ENCODE results near the gene RAPGEF5. TPM values are rescaled to one million over a fixed set of nuclear protein-coding genes. Genes with fewer than 3 reads are reported as not detected.

RAPGEF5 gene
- total RNA-seq, 4 donors from 2014 or later = 21.2 to 27.0 (median 24.1) TPM

DNA sequence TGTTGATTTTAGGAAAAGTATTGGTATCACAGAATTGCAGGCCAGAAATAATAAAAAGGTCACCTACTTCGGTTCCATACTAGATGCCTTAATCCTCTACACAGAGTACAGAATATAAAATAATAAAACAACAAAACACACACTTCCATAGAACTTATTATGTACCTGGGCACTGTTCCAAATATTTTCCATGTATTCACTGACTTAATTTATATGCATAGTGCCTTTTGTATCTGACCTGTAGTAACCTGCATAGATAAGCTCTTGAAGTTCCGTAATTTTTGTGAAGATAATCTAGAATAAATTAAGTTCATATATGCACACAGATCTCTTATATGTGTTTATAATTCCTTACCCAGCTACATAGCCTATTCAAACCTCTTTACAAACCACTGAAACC, 78.3 kb downstream of the RAPGEF5 start:
- no peak overlapping the region for H3K4me3 ChIP-seq
- H3K27ac ChIP-seq (replicated peaks in 1 of 4) = no peak overlapping the region
- no peak for TF ChIP-seq CTCF (IDR thresholded peaks at IDR 0.05)
- no peak for TF ChIP-seq POLR2A (IDR thresholded peaks at IDR 0.05; ENCODE audit: low read depth)
- no peak for TF ChIP-seq EP300 (IDR thresholded peaks at IDR 0.05)
- no peak for TF ChIP-seq POLR2AphosphoS5 (IDR thresholded peaks at IDR 0.05)
- 95% methylated on average over 2 of the region's 2 CpGs for WGBS
- intact Hi-C loops (cut with DNase I) = no loop called here
- no peaks in the 10 kb centered on the region for H3K27me3 ChIP-seq
- H3K9me3 ChIP-seq = no peaks in the 10 kb centered on the region
- no peaks in the 10 kb centered on the region for H3K4me1 ChIP-seq
- DNase-seq (ENCODE audit: extremely low spot score) = no peak
- no peaks in the 10 kb centered on the region for H3K36me3 ChIP-seq

DNA sequence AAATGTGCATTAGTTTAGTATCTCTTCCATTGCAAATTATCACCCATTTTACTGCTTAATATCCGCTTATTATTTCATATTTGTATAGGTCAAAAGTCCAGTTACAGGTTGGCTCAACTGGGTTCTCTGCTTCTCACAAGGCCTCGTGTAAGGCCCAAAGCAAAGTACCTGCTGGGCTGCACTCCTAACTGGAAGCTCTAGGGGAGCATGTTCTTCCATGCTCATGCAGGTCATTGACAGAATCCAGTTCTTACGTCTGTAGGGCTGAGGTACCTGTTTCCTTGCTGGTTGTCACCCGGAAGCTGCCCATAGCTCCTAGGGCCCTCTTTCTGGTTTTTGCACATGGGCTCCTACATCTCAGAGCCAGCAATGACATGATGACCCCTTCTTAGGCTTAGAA, 79.6 kb downstream of the RAPGEF5 start:
- no peaks in the 10 kb centered on the region for H3K4me1 ChIP-seq
- intact Hi-C loops (cut with DNase I) = no loop called here
- WGBS = 97% methylated on average over 4 of the region's 4 CpGs
- no peaks in the 10 kb centered on the region for H3K27me3 ChIP-seq
- no peak for TF ChIP-seq POLR2A (IDR thresholded peaks at IDR 0.05; ENCODE audit: low read depth)
- TF ChIP-seq POLR2AphosphoS5 (IDR thresholded peaks at IDR 0.05) = no peak
- TF ChIP-seq EP300 (IDR thresholded peaks at IDR 0.05) = no peak
- TF ChIP-seq CTCF (IDR thresholded peaks at IDR 0.05) = no peak
- H3K27ac ChIP-seq (replicated peaks in 1 of 4) = no peak overlapping the region
- no peak for DNase-seq (ENCODE audit: extremely low spot score)
- H3K36me3 ChIP-seq = no peaks in the 10 kb centered on the region
- H3K9me3 ChIP-seq = no peaks in the 10 kb centered on the region
- no peak overlapping the region for H3K4me3 ChIP-seq

DNA sequence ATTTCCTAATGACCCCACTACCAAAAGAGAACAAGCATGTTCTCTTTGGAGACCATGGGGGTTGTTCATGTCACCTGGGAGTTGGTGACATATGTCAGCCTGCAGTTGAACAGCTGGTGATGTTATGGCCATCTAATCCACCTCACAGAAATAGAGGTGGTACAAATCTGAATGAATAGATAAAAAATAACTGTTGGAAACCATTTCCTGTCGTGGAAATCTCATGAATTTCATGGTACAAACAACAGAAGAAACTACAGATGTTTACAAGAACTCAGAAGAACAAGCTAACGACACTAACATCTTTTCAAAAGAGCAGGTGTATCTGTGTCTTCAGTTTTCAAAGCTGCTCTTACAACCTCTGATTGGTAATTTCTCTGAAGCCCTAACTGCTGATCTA, 81.3 kb downstream of the RAPGEF5 start:
- WGBS = 77% methylated on average over 2 of the region's 2 CpGs
- intact Hi-C loops (cut with DNase I) = no loop called here

GRCh38 chr7:22271311-22271710, 85.6 kb downstream of the RAPGEF5 start:
- intact Hi-C loops (cut with DNase I) = no loop called here
- no peak for DNase-seq (ENCODE audit: extremely low spot score)
- 78% methylated on average over 4 of the region's 4 CpGs for WGBS

More for the DNA sequence above, 81.3 kb downstream of the RAPGEF5 start:
- no peaks in the 10 kb centered on the region for H3K9me3 ChIP-seq
- H3K36me3 ChIP-seq = no peaks in the 10 kb centered on the region
- H3K4me3 ChIP-seq = no peak overlapping the region
- no peak for DNase-seq (ENCODE audit: extremely low spot score)
- no peak overlapping the region for H3K27ac ChIP-seq (replicated peaks in 1 of 4)
- no peaks in the 10 kb centered on the region for H3K4me1 ChIP-seq
- no peak for TF ChIP-seq EP300 (IDR thresholded peaks at IDR 0.05)
- TF ChIP-seq CTCF (IDR thresholded peaks at IDR 0.05) = no peak
- TF ChIP-seq POLR2A (IDR thresholded peaks at IDR 0.05; ENCODE audit: low read depth) = no peak
- no peak for TF ChIP-seq POLR2AphosphoS5 (IDR thresholded peaks at IDR 0.05)
- no peaks in the 10 kb centered on the region for H3K27me3 ChIP-seq

More at GRCh38 chr7:22271311-22271710, 85.6 kb downstream of the RAPGEF5 start:
- Histone ChIP-seq H3K4me1 (no peaks in the 10 kb centered on the region), H3K27me3 (no peaks in the 10 kb centered on the region), H3K9me3 (no peaks in the 10 kb centered on the region), H3K4me3 (no peak overlapping the region), H3K27ac (replicated peaks in 1 of 4) (no peak overlapping the region), H3K36me3 (no peaks in the 10 kb centered on the region)
- no peak for TF ChIP-seq POLR2A (IDR thresholded peaks at IDR 0.05; ENCODE audit: low read depth)
- no peak for TF ChIP-seq CTCF (IDR thresholded peaks at IDR 0.05)
- TF ChIP-seq POLR2AphosphoS5 (IDR thresholded peaks at IDR 0.05) = no peak
- TF ChIP-seq EP300 (IDR thresholded peaks at IDR 0.05) = no peak

Data from esophagus muscularis mucosa (tissue), 4 donors.